Liver (tissue), 9 donors: ENCODE data around the gene MTHFSD. TPM values are rescaled to one million over a fixed set of nuclear protein-coding genes. Genes with fewer than 3 reads are reported as not detected.

Source experiments
- DNase-seq: peaks from one replicate; pipeline ENCODE4 v3.0.0-alpha.2; 2017; ENCODE audit warnings: low spot score
- H3K27ac ChIP-seq, 2 donors: one replicate each; pipeline ENCODE4 v1.7.0; 2013; ENCODE audit warnings: inconsistent platforms in 2 of 2, low read length in 2 of 2, control low read depth in 1 of 2, low read depth in 1 of 2, mild to moderate bottlenecking in 1 of 2
- H3K27me3 ChIP-seq, 4 donors: one replicate each; pipeline versions ENCODE4 v1.6.1 to v1.7.0; 2013; ENCODE audit warnings: low read length in 3 of 4, inconsistent platforms in 1 of 4, mild to moderate bottlenecking in 1 of 4, moderate library complexity in 1 of 4; ENCODE audit not compliant: control insufficient read depth in 4 of 4, insufficient read depth in 4 of 4
- H3K36me3 ChIP-seq, 4 donors: one replicate each; pipeline versions ENCODE4 v1.6.1 to v1.7.0; 2013; ENCODE audit warnings: low read length in 3 of 4, mild to moderate bottlenecking in 3 of 4, low read depth in 1 of 4, moderate library complexity in 1 of 4; ENCODE audit not compliant: control insufficient read depth in 4 of 4, insufficient read depth in 3 of 4
- H3K4me1 ChIP-seq, 4 donors: one replicate each; pipeline versions ENCODE4 v1.6.1 to v1.7.0; 2013; ENCODE audit warnings: low read length in 3 of 4, mild to moderate bottlenecking in 3 of 4, moderate library complexity in 1 of 4; ENCODE audit not compliant: control insufficient read depth in 4 of 4, insufficient read depth in 4 of 4
- H3K4me3 ChIP-seq, 3 donors: one replicate each; pipeline versions ENCODE4 v1.6.1 to v1.7.0; 2013; ENCODE audit warnings: low read length in 3 of 3, control low read depth in 1 of 3, low read depth in 1 of 3, mild to moderate bottlenecking in 1 of 3
- H3K9ac ChIP-seq, 2 donors: one replicate each; pipeline ENCODE4 v1.7.0; 2013; ENCODE audit warnings: low read length in 2 of 2, mild to moderate bottlenecking in 2 of 2, moderate library complexity in 2 of 2, control low read depth in 1 of 2, low read depth in 1 of 2
- H3K9me3 ChIP-seq, 4 donors: one replicate each; pipeline versions ENCODE4 v1.6.1 to v1.7.0; 2013; ENCODE audit warnings: low read length in 3 of 4; ENCODE audit not compliant: control insufficient read depth in 4 of 4
- ATF3 ChIP-seq: IDR thresholded peaks from 2 replicates; pipeline ENCODE4 v1.6.1; 2016; ENCODE audit warnings: antibody characterized with exemption
- FOXA1 ChIP-seq: IDR thresholded peaks from 2 replicates; pipeline ENCODE4 v1.6.1; 2016; ENCODE audit warnings: antibody characterized with exemption
- FOXA2 ChIP-seq: IDR thresholded peaks from 2 replicates; pipeline ENCODE4 v1.6.1; 2016; ENCODE audit warnings: antibody characterized with exemption
- HNF4G ChIP-seq: IDR thresholded peaks from 2 replicates; pipeline ENCODE4 v1.6.1; 2016; ENCODE audit warnings: antibody characterized with exemption
- JUND ChIP-seq, 2 donors: IDR thresholded peaks; 2 replicates each; pipeline ENCODE4 v1.6.1; 2016; ENCODE audit warnings: antibody characterized with exemption in 2 of 2
- NR2F2 ChIP-seq: IDR thresholded peaks from 2 replicates; pipeline ENCODE4 v1.6.1; 2016; ENCODE audit warnings: antibody characterized with exemption
- RAD21 ChIP-seq, 2 donors: IDR thresholded peaks; 2 replicates each; pipeline ENCODE4 v1.6.1; 2016; ENCODE audit warnings: antibody characterized with exemption in 2 of 2, mild to moderate bottlenecking in 2 of 2
- REST ChIP-seq: IDR thresholded peaks from 2 replicates; pipeline ENCODE4 v1.6.1; 2016; ENCODE audit warnings: antibody characterized with exemption, mild to moderate bottlenecking
- RXRA ChIP-seq, 2 donors: IDR thresholded peaks; 2 replicates each; pipeline ENCODE4 v1.6.1; 2017 to 2018; ENCODE audit warnings: antibody characterized with exemption in 2 of 2, mild to moderate bottlenecking in 1 of 2
- TAF1 ChIP-seq: conservative IDR thresholded peaks from 2 replicates; pipeline ENCODE4 v1.6.1; 2016; ENCODE audit warnings: antibody characterized with exemption, mild to moderate bottlenecking
- ZBTB33 ChIP-seq: IDR thresholded peaks from 2 replicates; pipeline ENCODE4 v1.6.1; 2016; ENCODE audit warnings: antibody characterized with exemption
- WGBS: extraction: QIAGEN DNeasy Blood & Tissue Kit; methylation state at CpG from one replicate; pipeline ENCODE4 v1.1.7; 2013; 5-methylcytosine and 5-hydroxymethylcytosine counted together
- polyA plus RNA-seq, 2 donors: library from polyadenylated mRNA; stranded (reverse) in 1 of 2; unstranded in 1 of 2; fragments of 200-250 nt in 1 of 2; fragments of >200 nt in 1 of 2; fragmentation: Nextera tagmentation in 1 of 2; extraction: Ambion mirVana in 1 of 2; gene quantifications; one replicate each; pipeline versions ENCODE4 v1.2.1 to v1.2.3, GENCODE V29; 2013 to 2015
- total RNA-seq, 2 donors: library from RNA; depleted of rRNA; stranded (reverse); fragments of >200 nt; gene quantifications; one replicate each; pipeline ENCODE4 v1.2.3, GENCODE V29; 2014
- donor health status: healthy.
- donor health status: healthy.
- donor health status: healthy.
- donor health status: healthy.
- donor health status: healthy.

The MTHFSD gene
- total and polyA plus RNA-seq, 4 donors, result 4.6 to 8.1 (median 6.5) TPM

GRCh38 chr16:86508947-86509758 is 45.9 kb downstream of the MTHFSD start:
- TF ChIP-seq RAD21 (IDR thresholded peaks at IDR 0.05) (peak in 1 of 2 donors; percentile 11), ATF3 (no peak), TAF1 (no peak), FOXA1 (no peak), NR2F2 (no peak), JUND (IDR thresholded peaks at IDR 0.05) (no peak)
- Histone ChIP-seq H3K9ac (no peak overlapping the region), H3K27ac (peak overlapping the region; percentile 62 to 75), H3K36me3 (no peaks in the 10 kb centered on the region), H3K9me3 (no peaks in the 10 kb centered on the region), H3K4me3 (peak overlapping the region; percentile 53 to 64 (median 61)), H3K27me3 (peaks cover 9 to 29% (median 18%) of the 10 kb centered on the region in 4 donors), H3K4me1 (peaks cover 18 to 44% (median 24%) of the 10 kb centered on the region in 4 donors)
- WGBS, result 1% methylated on average over 79 of the region's 79 CpGs
- DNase-seq, result no peak

- peak overlapping the region; percentile 62 to 75 for H3K27ac ChIP-seq
- no peaks in the 10 kb centered on the region for H3K36me3 ChIP-seq
- peak overlapping the region in 1 of 3 donors; percentile 53 for H3K4me3 ChIP-seq
- no peak for DNase-seq
- H3K27me3 ChIP-seq, result peaks cover 10 to 29% (median 18%) of the 10 kb centered on the region in 4 donors
- TF ChIP-seq REST, result no peak
- no peak for TF ChIP-seq HNF4G
- no peak for TF ChIP-seq NR2F2
- TF ChIP-seq RXRA (IDR thresholded peaks at IDR 0.05), result no peak
- no peak for TF ChIP-seq ZBTB33
- no peak for TF ChIP-seq FOXA1
- no peak for TF ChIP-seq ATF3
- no peak for TF ChIP-seq JUND (IDR thresholded peaks at IDR 0.05)
- no peak for TF ChIP-seq FOXA2
- H3K9me3 ChIP-seq, result no peaks in the 10 kb centered on the region
- H3K9ac ChIP-seq, result no peak overlapping the region
- WGBS, result 3% methylated on average over 99 of the region's 99 CpGs
- H3K4me1 ChIP-seq, result peaks cover 18 to 44% (median 24%) of the 10 kb centered on the region in 4 donors
Observed at GRCh38 chr16:86508028-86508946, 46.7 kb downstream of the MTHFSD start.
